G401.6 (cell line): ENCODE measurements around the gene SKP2.

Experiments
- FAIRE-seq: peaks from 2 replicates; lab custom pipeline; 2012; peaks lifted over from hg19 to GRCh38; lab: Jason Lieb, UNC

SKP2 gene

GRCh38 chr5:36202521-36202961 lies 50.6 kb downstream of the SKP2 start:
- FAIRE-seq = no peak

- FAIRE-seq = no peak
Measured at GRCh38 chr5:36205329-36205728, 53.4 kb downstream of the SKP2 start.

GRCh38 chr5:36206913-36207312 lies 55.0 kb downstream of the SKP2 start:
- FAIRE-seq = no peak

GRCh38 chr5:36208786-36209185 lies 56.9 kb downstream of the SKP2 start:
- no peak for FAIRE-seq

GRCh38 chr5:36209664-36210063 lies 57.8 kb downstream of the SKP2 start:
- peak; percentile 34 for FAIRE-seq

GRCh38 chr5:36214436-36214835 lies 62.5 kb downstream of the SKP2 start:
- no peak for FAIRE-seq

- FAIRE-seq = no peak
Measured at GRCh38 chr5:36215910-36216309, 64.0 kb downstream of the SKP2 start.

GRCh38 chr5:36217567-36217966 lies 65.7 kb downstream of the SKP2 start:
- FAIRE-seq = no peak

- FAIRE-seq = peak; percentile 27
Measured at GRCh38 chr5:36217988-36218387, 66.1 kb downstream of the SKP2 start.

GRCh38 chr5:36222620-36223019 lies 70.7 kb downstream of the SKP2 start:
- FAIRE-seq = no peak

GRCh38 chr5:36227046-36227445 lies 75.1 kb downstream of the SKP2 start:
- FAIRE-seq = no peak

- FAIRE-seq = no peak
Measured at GRCh38 chr5:36228505-36228904, 76.6 kb downstream of the SKP2 start.

GRCh38 chr5:36230151-36230790 lies 78.4 kb downstream of the SKP2 start:
- FAIRE-seq = no peak

GRCh38 chr5:36232533-36232932 lies 80.6 kb downstream of the SKP2 start:
- no peak for FAIRE-seq
